HG02678 (cell line): ENCODE results near the gene TMEM107.
A peak's percentile ranks its signal among the peaks of the same experiment; 100 is the strongest.

Experiments
- ATAC-seq: cut with Tn5 transposase; IDR thresholded peaks from one replicate; pipeline ENCODE4 v1.9.1; 2021; ENCODE audit warnings: mild to moderate bottlenecking, moderate library complexity; ENCODE audit not compliant: unreplicated experiment

Gene TMEM107

DNA sequence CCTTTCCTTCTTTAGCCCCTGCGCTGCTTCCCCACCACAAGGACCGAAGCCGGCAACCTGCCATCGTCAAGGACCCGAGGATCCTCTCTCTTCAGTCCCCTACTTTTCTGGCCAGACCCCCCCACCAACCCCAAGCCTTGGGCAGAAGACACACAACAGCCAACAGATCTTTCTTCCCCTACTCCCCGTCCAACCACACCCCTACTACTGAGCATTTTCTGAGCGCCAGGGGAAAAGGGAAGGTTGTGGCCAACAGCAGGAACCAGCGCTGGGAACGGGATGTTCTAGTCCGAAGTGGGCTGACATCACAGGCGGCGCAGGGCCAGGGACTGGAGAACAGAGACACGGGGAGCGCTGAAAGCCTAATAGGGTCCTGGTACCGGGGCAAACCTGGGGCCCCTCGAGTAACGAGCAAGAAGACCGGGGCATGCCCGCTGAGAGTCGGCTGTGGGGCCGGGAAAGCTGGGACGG is 24.5 kb downstream of the TMEM107 start:
- ATAC-seq = no peak

- ATAC-seq = peak; percentile 54
These were observed 25.0 kb downstream of the TMEM107 start for GRCh38 chr17:8151120-8151640.

DNA sequence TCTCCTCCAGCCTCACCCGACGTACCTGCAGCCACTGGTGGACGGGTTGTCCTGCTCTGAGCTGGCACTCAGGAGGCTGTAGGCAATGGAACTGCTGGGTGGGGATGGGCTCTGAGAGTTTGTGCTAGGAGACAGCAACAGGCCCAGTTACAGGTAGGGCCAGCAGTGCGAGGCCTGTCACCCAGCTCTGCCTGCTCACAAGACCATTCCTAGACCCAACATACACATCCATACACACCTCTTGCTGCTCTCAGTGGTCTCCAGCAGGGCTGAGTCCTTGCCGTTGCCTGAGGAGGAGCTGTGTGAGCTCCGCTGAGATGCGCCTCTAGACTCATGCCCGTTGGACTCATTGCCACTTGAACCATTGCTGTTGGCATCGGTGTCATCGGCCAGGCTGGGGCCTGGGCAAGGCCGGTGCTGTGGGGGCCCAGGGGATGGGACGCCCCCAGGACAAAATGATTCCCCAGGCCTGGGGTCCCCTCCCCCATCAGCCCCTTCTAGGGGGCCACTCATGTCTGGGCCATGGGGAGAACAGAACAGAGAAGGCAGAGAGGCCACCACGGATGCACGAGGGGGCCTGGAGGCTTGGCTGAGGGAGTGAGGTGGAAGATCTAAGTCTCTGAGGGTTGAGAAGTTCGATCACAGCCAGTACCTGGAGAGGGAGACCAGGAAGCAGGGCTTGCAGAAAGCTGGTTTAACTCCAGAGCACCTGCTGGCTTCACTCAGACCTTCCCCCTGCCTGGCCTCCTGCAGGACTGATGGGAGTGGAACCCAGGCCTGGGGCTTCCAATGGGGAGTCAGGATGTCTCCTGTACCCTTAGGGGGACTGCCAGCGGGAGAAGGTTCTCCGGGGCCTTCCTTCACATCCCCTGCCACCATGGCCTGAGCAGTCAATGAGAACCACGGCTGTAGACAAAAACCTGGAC is 25.7 kb downstream of the TMEM107 start:
- ATAC-seq = no peak

DNA sequence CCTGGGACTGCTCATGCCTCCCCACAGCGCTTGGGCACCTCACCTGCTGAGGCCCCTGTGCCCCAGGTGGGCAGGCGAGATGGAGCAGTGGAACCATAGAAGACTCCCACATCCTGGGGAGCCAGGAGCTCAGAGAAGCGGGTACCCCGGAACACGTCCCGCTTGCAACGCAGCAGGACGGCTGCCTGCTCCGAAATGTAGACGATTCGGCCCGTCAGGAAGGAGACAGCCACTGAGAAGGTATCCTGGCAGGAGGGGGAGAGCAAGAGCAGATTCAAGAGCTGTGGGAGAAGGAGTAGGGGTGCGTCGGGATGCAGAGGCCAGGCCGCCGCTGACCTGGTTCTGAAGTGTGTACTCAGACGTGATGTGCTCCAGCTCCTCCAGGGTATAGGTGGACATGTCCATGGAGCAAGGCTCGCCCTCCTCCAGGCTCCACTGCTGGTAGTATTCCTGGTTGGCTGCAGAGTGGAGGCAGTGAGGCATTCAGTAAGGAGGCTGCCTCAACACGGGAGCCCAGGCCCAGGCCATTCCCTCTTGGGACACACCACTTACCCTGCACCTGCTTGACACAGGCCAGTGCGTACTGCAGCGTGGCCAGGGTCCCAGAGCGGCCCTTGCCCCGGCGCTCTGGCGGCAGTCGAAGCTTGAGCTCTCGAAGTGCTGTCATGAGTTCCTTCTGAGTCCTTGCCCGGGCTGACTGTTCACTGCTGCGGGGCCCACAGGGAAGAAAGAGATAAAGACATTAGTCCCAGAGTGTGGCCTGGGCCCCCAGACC is 26.6 kb downstream of the TMEM107 start:
- ATAC-seq = no peak

GRCh38 chr17:8148560-8148959 is 27.6 kb downstream of the TMEM107 start:
- no peak for ATAC-seq

DNA sequence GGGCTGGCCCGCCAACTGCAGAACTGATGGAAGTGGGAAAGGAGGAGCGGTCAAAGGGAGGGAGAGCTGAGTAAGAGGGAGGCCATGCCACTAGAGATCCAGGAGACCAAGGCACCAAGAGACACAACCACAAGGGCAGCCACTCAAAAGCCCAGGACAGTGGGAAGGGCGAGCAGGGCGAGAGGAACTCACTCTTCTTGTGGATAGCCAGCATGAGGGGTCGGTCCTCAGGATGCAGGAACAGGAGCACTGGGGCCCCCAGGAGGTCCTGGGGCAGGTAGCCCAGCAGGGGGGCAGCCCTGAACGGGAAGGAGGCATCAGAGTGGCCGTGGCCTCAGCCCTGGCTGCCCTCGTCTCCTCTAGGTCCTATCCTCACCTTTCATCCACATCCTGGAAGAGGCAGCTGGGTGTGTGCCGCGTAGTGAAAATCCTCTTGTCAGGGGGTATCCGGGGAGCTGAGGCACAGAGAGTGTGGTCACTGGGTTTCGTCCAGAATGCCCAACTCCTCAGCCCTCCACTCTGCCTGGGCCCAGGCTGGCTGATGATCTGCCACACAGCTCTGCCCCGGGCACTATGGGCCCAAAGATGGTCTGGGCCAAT is 28.3 kb downstream of the TMEM107 start:
- ATAC-seq = no peak

DNA sequence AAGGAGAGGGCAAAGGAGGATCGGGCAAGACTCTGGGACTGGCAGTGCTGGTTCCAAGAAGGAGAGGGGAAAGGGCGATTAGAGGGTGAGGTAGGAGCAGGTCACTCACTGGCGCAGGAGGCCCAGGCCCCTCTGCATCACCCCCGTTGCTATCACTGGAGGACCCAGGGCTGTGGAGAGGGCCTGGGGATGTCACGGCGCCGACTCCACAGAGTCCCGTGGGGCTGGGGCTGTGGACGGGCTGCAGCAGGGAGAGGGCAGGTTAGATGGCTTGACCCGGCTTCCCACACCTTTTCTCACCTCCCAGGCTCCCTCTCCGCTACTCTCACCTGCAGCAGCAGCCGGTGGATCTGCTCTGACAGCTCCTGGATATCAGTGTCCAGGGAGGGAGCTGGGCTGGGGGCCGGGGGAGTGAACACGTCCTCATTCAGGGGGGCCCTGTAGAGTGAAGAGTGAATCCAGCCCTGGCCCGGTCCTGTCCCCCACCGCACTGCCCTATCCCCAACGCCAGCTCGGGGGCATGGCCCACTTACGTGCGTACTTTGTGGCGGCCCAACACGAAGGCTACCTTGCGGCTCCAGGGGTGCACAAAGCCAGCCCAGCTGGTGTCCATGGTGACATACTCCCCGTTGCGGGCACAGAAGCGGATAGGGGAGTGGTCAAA is 28.9 kb downstream of the TMEM107 start:
- ATAC-seq = no peak

- ATAC-seq = no peak
These were observed 29.6 kb downstream of the TMEM107 start for GRCh38 chr17:8146381-8147140.

DNA sequence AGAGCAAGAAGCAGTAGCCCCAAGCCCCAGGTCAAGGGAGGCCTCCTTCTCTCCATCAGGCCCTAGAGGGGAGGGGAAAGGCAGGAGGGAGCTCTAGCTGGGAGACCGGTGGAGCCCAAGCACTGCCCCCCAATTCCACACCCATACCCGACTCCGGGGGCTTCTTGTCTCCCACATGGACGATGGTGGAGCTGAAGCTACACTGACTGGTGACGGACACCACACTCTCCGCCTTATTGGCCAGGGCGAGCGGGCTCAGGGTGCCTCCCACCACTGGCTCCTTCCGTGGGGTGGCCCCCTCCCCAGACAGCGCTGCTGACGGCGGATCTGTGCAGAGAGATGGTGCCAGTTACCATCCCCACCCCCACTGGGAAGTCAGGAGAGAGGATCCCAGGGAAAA is 30.4 kb downstream of the TMEM107 start:
- no peak for ATAC-seq

GRCh38 chr17:8144401-8145231 is 31.6 kb downstream of the TMEM107 start:
- ATAC-seq = no peak

DNA sequence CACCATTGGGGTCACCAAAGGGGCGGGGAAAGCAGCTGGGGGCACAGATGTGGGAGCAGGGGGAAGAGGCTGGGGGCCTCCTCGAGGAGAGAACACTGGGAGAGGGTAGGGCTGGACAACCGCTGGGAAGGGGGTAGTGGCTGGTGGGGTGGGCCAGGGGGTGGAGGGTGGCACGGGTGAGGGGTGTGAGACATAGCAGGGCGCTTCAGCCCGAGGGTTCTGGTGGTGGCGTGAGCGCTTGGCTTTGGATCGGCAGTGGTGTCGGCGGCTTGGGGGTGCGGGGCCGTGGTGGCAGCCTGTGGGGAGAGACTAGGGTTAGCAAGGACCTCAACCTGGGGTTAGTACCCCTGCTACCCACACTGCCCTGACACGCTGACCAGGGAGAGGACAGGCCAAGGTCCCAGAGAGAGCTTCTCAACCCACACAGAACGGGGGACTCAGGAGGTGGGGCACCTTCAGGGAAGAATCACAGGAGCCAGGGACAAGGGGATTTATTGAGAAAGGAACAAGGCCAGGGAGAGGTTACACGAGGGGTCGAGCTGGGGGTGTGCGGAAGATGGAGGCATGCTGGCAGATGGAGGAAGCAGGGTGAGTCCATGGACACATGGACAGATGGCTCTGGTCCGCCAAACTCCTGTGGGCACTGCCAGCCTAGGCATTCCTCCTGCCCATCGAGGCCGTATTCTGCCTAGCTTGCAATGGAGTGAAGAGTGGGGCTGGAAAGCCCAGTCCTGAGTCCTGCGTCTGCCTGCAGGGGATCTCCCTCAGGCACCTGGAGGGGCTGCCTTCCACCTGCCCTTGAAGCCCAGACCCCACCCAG is 32.4 kb downstream of the TMEM107 start:
- ATAC-seq = no peak

DNA sequence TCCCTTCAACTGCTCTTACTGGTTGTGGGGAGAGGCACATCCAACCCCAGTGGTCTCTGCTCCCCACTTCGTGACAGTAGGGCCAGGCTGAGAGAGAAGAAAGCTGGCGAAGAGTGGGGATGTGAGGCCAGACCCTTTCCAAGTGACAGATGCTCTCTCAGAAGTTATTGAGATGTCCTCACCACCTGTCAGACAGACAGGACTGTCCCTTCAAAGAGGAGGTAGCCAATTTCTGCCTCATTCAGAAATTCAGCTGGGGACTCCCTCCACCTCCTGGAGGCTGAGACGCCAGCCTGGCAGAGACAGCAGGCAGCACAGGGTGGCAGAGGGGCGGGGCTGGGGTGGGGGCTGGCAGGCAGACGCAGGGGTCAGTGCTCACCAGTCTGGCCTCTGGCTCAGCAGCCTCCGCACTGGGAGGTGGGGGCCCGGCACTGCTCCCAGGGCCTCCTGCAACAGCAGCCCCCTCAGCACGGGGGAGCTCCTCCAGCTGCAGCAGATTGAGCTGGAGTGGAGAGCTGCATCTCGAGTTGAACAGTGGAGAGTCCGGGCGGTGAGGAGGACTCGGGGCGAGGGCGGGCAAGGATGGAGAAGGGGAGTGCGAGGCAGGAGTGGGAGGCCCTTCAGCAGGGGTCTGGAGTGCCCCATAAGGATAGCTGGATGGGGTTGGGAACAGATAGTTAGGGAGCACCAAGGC is 33.1 kb downstream of the TMEM107 start:
- ATAC-seq = no peak

- no peak for ATAC-seq
These were observed 33.9 kb downstream of the TMEM107 start for GRCh38 chr17:8142158-8142886.

DNA sequence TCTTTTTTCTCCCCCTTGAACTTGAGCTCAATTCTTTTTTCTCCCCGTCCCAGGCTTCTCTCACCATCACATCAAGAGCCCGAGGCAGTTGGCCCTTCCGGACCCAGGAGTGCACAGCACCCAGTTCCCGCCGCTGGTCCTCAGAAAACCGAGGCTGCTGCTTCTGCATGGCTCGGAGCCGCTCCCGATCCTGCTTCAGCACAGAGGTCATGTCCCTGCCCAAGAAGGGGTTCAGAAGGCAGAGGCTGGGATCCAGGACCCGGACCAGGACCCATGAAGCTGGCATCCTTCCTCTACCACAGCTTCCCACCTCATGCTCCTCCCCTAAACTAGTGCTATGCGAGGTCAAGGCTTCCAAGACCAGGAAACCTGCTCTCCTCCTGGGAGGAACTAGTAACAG is 34.4 kb downstream of the TMEM107 start:
- no peak for ATAC-seq

GRCh38 chr17:8141045-8141444 is 35.1 kb downstream of the TMEM107 start:
- no peak for ATAC-seq

DNA sequence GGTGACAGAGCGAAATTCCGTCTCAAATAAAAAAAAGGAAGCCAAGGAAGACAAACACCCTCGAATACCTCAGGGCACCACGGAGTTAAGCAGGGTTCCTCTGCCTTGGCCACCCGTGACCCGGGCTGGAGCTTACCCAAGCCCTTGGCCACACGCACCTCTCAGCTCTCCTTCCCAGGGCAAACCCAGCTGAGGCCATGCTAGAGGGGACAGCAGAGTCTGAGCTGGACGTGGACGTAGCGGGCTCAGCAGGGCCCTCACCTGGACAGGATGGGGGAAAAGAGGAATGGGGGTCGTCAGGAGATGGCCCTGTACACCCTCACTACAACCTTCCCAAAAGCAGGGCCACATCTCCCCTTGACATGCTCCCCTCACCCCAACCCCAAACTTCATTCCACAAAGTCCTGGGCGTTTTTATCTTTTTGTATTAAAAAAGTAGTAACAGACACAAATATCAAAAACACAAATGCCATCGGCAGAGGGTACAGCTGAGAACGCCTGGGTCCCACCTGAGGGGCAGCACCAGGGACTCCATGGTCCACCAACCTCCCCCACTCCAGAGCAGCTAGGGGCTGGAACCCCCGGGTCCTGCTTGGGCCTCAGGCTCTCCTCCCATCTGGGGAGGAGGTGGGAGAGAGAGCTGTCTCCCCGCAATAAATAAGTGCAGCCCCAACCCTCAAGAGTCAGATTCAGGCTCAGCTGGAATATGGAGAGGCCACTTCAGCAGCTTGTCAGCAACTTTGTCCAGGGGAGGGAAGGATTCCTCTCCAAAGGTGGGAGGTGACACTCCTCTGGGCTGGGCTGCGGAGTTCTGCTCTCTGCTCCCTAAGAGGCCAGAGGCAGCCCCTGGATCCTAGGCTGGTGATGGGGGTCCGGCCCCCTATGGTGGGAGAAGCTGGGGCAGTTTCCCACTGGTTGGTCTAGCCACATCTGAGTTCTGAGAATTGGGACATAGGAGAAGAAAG is 35.8 kb downstream of the TMEM107 start:
- no peak for ATAC-seq
